IMR-90 (cell line): ENCODE measurements around the gene FOSL1. TPM values are rescaled to one million over a fixed set of nuclear protein-coding genes. Genes with fewer than 3 reads are reported as not detected.

Experiments used
- ATAC-seq: fragments of 200-7000 bp; cut with Tn5 transposase; 2 replicates; pipeline ENCODE4 v1.9.1; 2020; ENCODE audit warnings: low read depth, mild to moderate bottlenecking, moderate library complexity
- BruUV-seq: library from RNA; stranded (reverse); fragments of 400-500 nt; replicated peaks from 2 replicates; lab custom pipeline; 2021; lab: Mats Ljungman, UMichigan
- CTCF ChIA-PET: fragments of 300-600 bp; formaldehyde crosslinking; extraction: SDS; loops from one replicate; lab custom pipeline; 2021; ENCODE audit warnings: antibody characterized with exemption; lab: Yijun Ruan, JAX
- POLR2A ChIA-PET: fragments of 300-600 bp; sonication (Branson Sonifier 250); formaldehyde crosslinking; loops from one replicate; lab custom pipeline; 2022; ENCODE audit warnings: antibody characterized with exemption; ENCODE audit not compliant: unreplicated experiment; lab: Charles Lee
- DNase-seq: peaks from one replicate; pipeline ENCODE4 v3.0.0; 2013
- H2AFZ ChIP-seq: replicated peaks from 2 replicates; pipeline ENCODE3; 2013; ENCODE audit warnings: low read length, mild to moderate bottlenecking; ENCODE audit not compliant: poor library complexity
- H2AK5ac ChIP-seq: 2 replicates; pipeline ENCODE4 v1.6.1; 2013; ENCODE audit warnings: low read depth, low read length, inconsistent platforms
- H2AK9ac ChIP-seq: replicated peaks from 2 replicates; pipeline ENCODE3; 2013; ENCODE audit warnings: mild to moderate bottlenecking, low read depth, low read length, moderate library complexity; ENCODE audit not compliant: poor library complexity
- H2BK120ac ChIP-seq: 2 replicates; pipeline ENCODE4 v1.6.1; 2013; ENCODE audit warnings: low read depth, low read length, inconsistent platforms
- H2BK15ac ChIP-seq: 3 replicates; pipeline ENCODE4 v1.6.1; 2013; ENCODE audit warnings: low read depth, low read length, inconsistent platforms
- H2BK20ac ChIP-seq: 2 replicates; pipeline ENCODE4 v1.6.1; 2013; ENCODE audit warnings: low read depth, mild to moderate bottlenecking, inconsistent platforms, low read length, moderate library complexity
- H2BK5ac ChIP-seq: 2 replicates; pipeline ENCODE4 v1.6.1; 2013; ENCODE audit warnings: mild to moderate bottlenecking, low read depth, low read length, inconsistent platforms; ENCODE audit not compliant: poor library complexity, severe bottlenecking
- H3K14ac ChIP-seq: replicated peaks from 2 replicates; pipeline ENCODE4 v1.6.1; 2013; ENCODE audit warnings: low read depth, low read length, inconsistent platforms
- H3K18ac ChIP-seq: 2 replicates; pipeline ENCODE4 v1.6.1; 2013; ENCODE audit warnings: low read depth, low read length, control low read depth
- H3K23ac ChIP-seq: 2 replicates; pipeline ENCODE4 v1.6.1; 2013; ENCODE audit warnings: low read depth, low read length, inconsistent platforms
- H3K27ac ChIP-seq: 2 replicates; pipeline ENCODE4 v1.5.1; 2013; ENCODE audit warnings: mild to moderate bottlenecking, control low read depth, low read length; ENCODE audit not compliant: insufficient read depth
- H3K27me3 ChIP-seq: 2 replicates; pipeline ENCODE4 v1.6.1; 2013; ENCODE audit warnings: low read length; ENCODE audit not compliant: control insufficient read depth, insufficient read depth
- H3K36me3 ChIP-seq: 2 replicates; pipeline ENCODE4 v1.6.1; 2013; ENCODE audit warnings: low read length, mixed read lengths; ENCODE audit not compliant: control insufficient read depth, insufficient read depth
- H3K4ac ChIP-seq: 2 replicates; pipeline ENCODE4 v1.6.1; 2013; ENCODE audit warnings: low read depth, low read length, inconsistent platforms
- H3K4me1 ChIP-seq: 2 replicates; pipeline ENCODE4 v1.6.1; 2013; ENCODE audit warnings: low read length, mixed read lengths; ENCODE audit not compliant: control insufficient read depth, insufficient read depth
- H3K4me2 ChIP-seq: 2 replicates; pipeline ENCODE4 v1.6.1; 2013; ENCODE audit warnings: low read depth, mild to moderate bottlenecking, control low read depth, low read length, moderate library complexity
- H3K4me3 ChIP-seq: 2 replicates; pipeline ENCODE4 v1.5.1; 2013; ENCODE audit warnings: low read depth, mild to moderate bottlenecking, control low read depth, low read length, moderate library complexity; ENCODE audit not compliant: insufficient read depth
- H3K56ac ChIP-seq: 2 replicates; pipeline ENCODE4 v1.6.1; 2013; ENCODE audit warnings: low read length, inconsistent platforms; ENCODE audit not compliant: insufficient read depth; ENCODE audit errors: extremely low read depth
- H3K79me1 ChIP-seq, 2 experiments: 2 replicates each; pipeline ENCODE4 v1.6.1; 2013; ENCODE audit warnings: low read length in 2 of 2, inconsistent platforms in 1 of 2, low read depth in 1 of 2
- H3K9ac ChIP-seq: 2 replicates; pipeline ENCODE4 v1.6.1; 2013; ENCODE audit warnings: low read depth, low read length, control low read depth
- H3K9me1 ChIP-seq: 2 replicates; pipeline ENCODE4 v1.6.1; 2013; ENCODE audit warnings: low read length, inconsistent platforms; ENCODE audit not compliant: insufficient read depth
- H3K9me3 ChIP-seq: 2 replicates; pipeline ENCODE4 v1.6.1; 2013; ENCODE audit warnings: low read length; ENCODE audit not compliant: control insufficient read depth, insufficient read depth
- H4K20me1 ChIP-seq: 2 replicates; pipeline ENCODE4 v1.6.1; 2013; ENCODE audit warnings: low read length, inconsistent platforms; ENCODE audit not compliant: insufficient read depth
- H4K5ac ChIP-seq: 2 replicates; pipeline ENCODE4 v1.6.1; 2013; ENCODE audit warnings: mild to moderate bottlenecking, low read depth, low read length, control low read depth
- H4K8ac ChIP-seq, 2 experiments: 2 replicates each; pipeline ENCODE4 v1.6.1; 2013; ENCODE audit warnings: low read depth in 2 of 2, low read length in 2 of 2, control low read depth in 1 of 2, inconsistent platforms in 1 of 2
- H4K91ac ChIP-seq: 2 replicates; pipeline ENCODE4 v1.6.1; 2013; ENCODE audit warnings: low read depth, low read length, inconsistent platforms; ENCODE audit not compliant: insufficient read depth
- BHLHE40 ChIP-seq: fragments of 150-350 bp; IDR thresholded peaks from 2 replicates; pipeline ENCODE4 v1.6.1; 2016; ENCODE audit warnings: mild to moderate bottlenecking, low read depth, low read length
- CHD1 ChIP-seq: IDR thresholded peaks from 2 replicates; pipeline ENCODE4 v1.6.1; 2012; ENCODE audit warnings: low read depth, low read length, improper control_type of control experiment
- ELK1 ChIP-seq: fragments of 150-350 bp; IDR thresholded peaks from 2 replicates; pipeline ENCODE4 v1.6.1; 2016; ENCODE audit warnings: low read depth, mild to moderate bottlenecking, low read length, moderate library complexity, borderline replicate concordance
- MAFK ChIP-seq: IDR thresholded peaks from 2 replicates; pipeline ENCODE4 v1.6.1; 2012; ENCODE audit warnings: low read depth, low read length, improper control_type of control experiment
- MAZ ChIP-seq: IDR thresholded peaks from 2 replicates; pipeline ENCODE4 v1.6.1; 2012; ENCODE audit warnings: low read depth, mild to moderate bottlenecking, low read length, improper control_type of control experiment, moderate library complexity, borderline replicate concordance
- MXI1 ChIP-seq: IDR thresholded peaks from 2 replicates; pipeline ENCODE4 v1.6.1; 2012; ENCODE audit warnings: low read depth, mild to moderate bottlenecking, low read length, moderate library complexity, borderline replicate concordance
- POLR2A ChIP-seq: IDR thresholded peaks from 2 replicates; pipeline ENCODE4 v1.6.1; 2012; ENCODE audit warnings: mild to moderate bottlenecking, low read depth, low read length
- RAD21 ChIP-seq: IDR thresholded peaks from 2 replicates; pipeline ENCODE4 v1.6.1; 2012; ENCODE audit warnings: low read length, improper control_type of control experiment
- RCOR1 ChIP-seq: IDR thresholded peaks from 2 replicates; pipeline ENCODE4 v1.6.1; 2012; ENCODE audit warnings: mild to moderate bottlenecking, low read length, improper control_type of control experiment; ENCODE audit not compliant: insufficient replicate concordance
- RFX5 ChIP-seq: IDR thresholded peaks from 2 replicates; pipeline ENCODE4 v1.8.0; 2012; ENCODE audit warnings: low read depth, mild to moderate bottlenecking, low read length, moderate library complexity
- SMC3 ChIP-seq: fragments of 150-350 bp; IDR thresholded peaks from 2 replicates; pipeline ENCODE4 v1.6.1; 2016; ENCODE audit warnings: low read depth, mild to moderate bottlenecking, antibody characterized with exemption, low read length, moderate library complexity
- WGBS, 2 experiments: methylation state at CpG; one replicate each; pipeline versions ENCODE4 v1.1.5 to v1.1.7; 2013; ENCODE audit warnings: missing lambda C conversion rate in 2 of 2; ENCODE audit not compliant: insufficient read length in 1 of 2; ENCODE audit errors: extremely low coverage in 2 of 2; 5-methylcytosine and 5-hydroxymethylcytosine counted together
- dilution Hi-C: fragments of 300-500 bp; cut with HindIII; formaldehyde crosslinking; loops from one replicate; pipeline ENCODE4 v1.14.3; 2018; ENCODE audit warnings: low sequenced_read_pairs; ENCODE audit not compliant: unreplicated experiment
- in situ Hi-C: fragments of 300-500 bp; cut with MboI; formaldehyde crosslinking; loops from 3 replicates; pipeline ENCODE4 v1.14.3; 2019; ENCODE audit warnings: low sequenced_read_pairs, inconsistent platforms, mixed read lengths
- intact Hi-C: fragments of 100-400 bp; cut with micrococcal nuclease; formaldehyde crosslinking; loops from 2 replicates; pipeline ENCODE4 v1.10.0; 2022
- polyA plus RNA-seq, 3 experiments: library from polyadenylated mRNA; depleted of rRNA; stranded (reverse); fragments of >200 nt; gene quantifications; 2 replicates each; pipeline ENCODE4 v1.2.3, GENCODE V29; 2012; ENCODE audit warnings: low replicate concordance in 1 of 3
- total RNA-seq: library from RNA; depleted of rRNA; stranded (reverse); fragments of >200 nt; gene quantifications from 2 replicates; pipeline ENCODE4 v1.2.3, GENCODE V29; 2012
- TF ChIP-seq, protein P1 (sequence below): fragments of 150-350 bp; IDR thresholded peaks from 2 replicates; pipeline ENCODE4 v1.6.1; 2017; ENCODE audit warnings: mild to moderate bottlenecking, antibody characterized with exemption, low read length, low read depth
- TF ChIP-seq, protein P2 (sequence below): conservative IDR thresholded peaks from 2 replicates; pipeline ENCODE4 v1.5.1; 2012; ENCODE audit warnings: mild to moderate bottlenecking, low read depth, low read length, improper control_type of control experiment

Gene FOSL1
- total and polyA plus RNA-seq, 2 of the 4 experiments (the other 2 are of a cell fraction), result 17.2 to 107 TPM

- H3K4me2 ChIP-seq, result peak overlapping the region; percentile 81
- WGBS, 2 experiments, result 0% methylated on average over 28 of the region's 57 CpGs; no CpG with 5 or more reads in 1 of the 2 experiments
- peak overlapping the region; percentile 45 for H4K5ac ChIP-seq
- peak overlapping the region; percentile 80; the same call in 1 of the 2 replicates for H4K91ac ChIP-seq
- peak; percentile 3 for ATAC-seq
- peaks cover 25 to 70% of the 10 kb centered on the region in 2 experiments for H3K79me1 ChIP-seq
- H4K20me1 ChIP-seq, result peaks cover 64% of the 10 kb centered on the region
- H2AFZ ChIP-seq, result peak overlapping the region; percentile 51
- H3K9me1 ChIP-seq, result peaks cover 33% of the 10 kb centered on the region
- in situ Hi-C loops, result no loop called here
- no peaks in the 10 kb centered on the region for H3K9me3 ChIP-seq
- H3K36me3 ChIP-seq, result peaks cover 51% of the 10 kb centered on the region
- peak overlapping the region; percentile 81 for H2BK5ac ChIP-seq
- peak; percentile 52 for DNase-seq
- intact Hi-C loops, result loop anchor here (1.0 kb wide), 1 partner anchor 31 kb away; the partner anchor contains the start of gene FIBP
- dilution Hi-C loops, result no loop called here
- H3K27ac ChIP-seq, result peak overlapping the region; percentile 93
- ChIA-PET CTCF (no interaction called here), POLR2A (no interaction called here)
- peaks cover 11% of the 10 kb centered on the region for H3K4me1 ChIP-seq
- peak overlapping the region; percentile 29 for H3K56ac ChIP-seq
- peak overlapping the region; percentile 89 for H3K4me3 ChIP-seq
- H3K4ac ChIP-seq, result peak overlapping the region; percentile 89
- peak overlapping the region; percentile 81; the same call in 1 of the 2 replicates for H2AK5ac ChIP-seq
- no peak overlapping the region for H2BK20ac ChIP-seq
- H3K14ac ChIP-seq, result peak overlapping the region; percentile 93
- peak overlapping the region; percentile 19; the same call in 1 of the 2 replicates for H3K18ac ChIP-seq
- peak overlapping the region; percentile 90 for H3K23ac ChIP-seq
- H2BK15ac ChIP-seq, result no peak overlapping the region
- no peak overlapping the region for H2BK120ac ChIP-seq
- no TSS peak for BruUV-seq
- peak overlapping the region; percentile 100 for H2AK9ac ChIP-seq
- peak overlapping the region; percentile 77 for H3K9ac ChIP-seq
- H4K8ac ChIP-seq, result peak overlapping the region in 1 of 2 experiments; percentile 46; a peak in 1 of 4 replicates
- H3K27me3 ChIP-seq, result no peaks in the 10 kb centered on the region
- TF ChIP-seq RFX5 (no peak), BHLHE40 (no peak), MAFK (no peak), POLR2A (no peak), RCOR1 (no peak), CHD1 (0 out of 2 replicates have a peak, but pooled peaks have one; percentile 60), MXI1 (peak; percentile 87; the same call in 1 of the 2 replicates), MAZ (0 out of 2 replicates have a peak, but pooled peaks have one; percentile 55), SMC3 (no peak), RAD21 (0 out of 2 replicates have a peak, but pooled peaks have one; percentile 5), ELK1 (no peak)
- TF ChIP-seq, protein P1, sequence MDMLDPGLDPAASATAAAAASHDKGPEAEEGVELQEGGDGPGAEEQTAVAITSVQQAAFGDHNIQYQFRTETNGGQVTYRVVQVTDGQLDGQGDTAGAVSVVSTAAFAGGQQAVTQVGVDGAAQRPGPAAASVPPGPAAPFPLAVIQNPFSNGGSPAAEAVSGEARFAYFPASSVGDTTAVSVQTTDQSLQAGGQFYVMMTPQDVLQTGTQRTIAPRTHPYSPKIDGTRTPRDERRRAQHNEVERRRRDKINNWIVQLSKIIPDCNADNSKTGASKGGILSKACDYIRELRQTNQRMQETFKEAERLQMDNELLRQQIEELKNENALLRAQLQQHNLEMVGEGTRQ, result peak; percentile 91
- TF ChIP-seq, protein P2, sequence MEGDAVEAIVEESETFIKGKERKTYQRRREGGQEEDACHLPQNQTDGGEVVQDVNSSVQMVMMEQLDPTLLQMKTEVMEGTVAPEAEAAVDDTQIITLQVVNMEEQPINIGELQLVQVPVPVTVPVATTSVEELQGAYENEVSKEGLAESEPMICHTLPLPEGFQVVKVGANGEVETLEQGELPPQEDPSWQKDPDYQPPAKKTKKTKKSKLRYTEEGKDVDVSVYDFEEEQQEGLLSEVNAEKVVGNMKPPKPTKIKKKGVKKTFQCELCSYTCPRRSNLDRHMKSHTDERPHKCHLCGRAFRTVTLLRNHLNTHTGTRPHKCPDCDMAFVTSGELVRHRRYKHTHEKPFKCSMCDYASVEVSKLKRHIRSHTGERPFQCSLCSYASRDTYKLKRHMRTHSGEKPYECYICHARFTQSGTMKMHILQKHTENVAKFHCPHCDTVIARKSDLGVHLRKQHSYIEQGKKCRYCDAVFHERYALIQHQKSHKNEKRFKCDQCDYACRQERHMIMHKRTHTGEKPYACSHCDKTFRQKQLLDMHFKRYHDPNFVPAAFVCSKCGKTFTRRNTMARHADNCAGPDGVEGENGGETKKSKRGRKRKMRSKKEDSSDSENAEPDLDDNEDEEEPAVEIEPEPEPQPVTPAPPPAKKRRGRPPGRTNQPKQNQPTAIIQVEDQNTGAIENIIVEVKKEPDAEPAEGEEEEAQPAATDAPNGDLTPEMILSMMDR, result no peak
Measured at GRCh38 chr11:65856689-65857499, 43.3 kb downstream of the FOSL1 start.
